Measurements from ENCODE around the gene RGPD5.
"Not testable (repeated sequence)": the region's sequence is repeated elsewhere in the genome, so short reads cannot be mapped to it uniquely, and the experiment has no call there.

The RGPD5 gene

GRCh38 chr2:109894141-109894540 lies 100.0 kb downstream of the RGPD5 start:
- not testable (repeated sequence) for DNase-seq

DNA sequence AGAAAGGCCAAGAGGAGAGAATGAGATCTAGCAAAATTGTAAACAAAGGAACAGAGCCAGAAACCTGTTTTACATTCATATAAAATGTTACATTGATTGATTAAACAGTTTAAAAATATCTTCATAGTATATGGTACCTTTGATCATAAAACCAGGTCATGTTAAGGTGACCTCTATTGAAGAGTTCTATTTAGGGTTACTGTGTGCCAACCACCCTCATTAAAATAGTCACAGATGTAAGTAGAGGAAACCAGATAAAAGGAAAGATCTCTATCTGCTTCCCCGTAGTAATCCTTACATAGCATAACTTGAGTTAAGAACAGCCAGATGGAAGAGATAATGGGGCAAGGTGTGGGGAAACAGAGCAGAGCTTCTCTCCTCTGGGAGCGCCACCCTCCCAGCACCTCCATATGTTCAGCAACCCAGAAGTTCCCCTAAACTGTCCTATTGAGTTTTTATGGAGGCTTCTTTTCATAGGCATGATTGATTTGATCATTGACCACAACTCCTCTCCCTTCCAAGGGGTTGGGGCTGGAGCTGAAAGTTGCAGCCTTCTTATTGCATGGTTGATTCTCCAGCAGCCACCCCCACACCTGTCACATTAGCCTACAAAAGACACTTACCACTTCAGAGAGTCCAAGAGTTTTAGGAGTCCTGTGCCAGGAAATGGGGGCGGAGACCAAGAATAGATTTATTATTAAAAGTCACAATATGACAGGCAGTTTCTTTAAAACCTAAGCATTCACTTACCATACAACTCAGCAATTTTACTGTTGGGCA lies 101.2 kb downstream of the RGPD5 start:
- DNase-seq, result not testable (repeated sequence)

DNA sequence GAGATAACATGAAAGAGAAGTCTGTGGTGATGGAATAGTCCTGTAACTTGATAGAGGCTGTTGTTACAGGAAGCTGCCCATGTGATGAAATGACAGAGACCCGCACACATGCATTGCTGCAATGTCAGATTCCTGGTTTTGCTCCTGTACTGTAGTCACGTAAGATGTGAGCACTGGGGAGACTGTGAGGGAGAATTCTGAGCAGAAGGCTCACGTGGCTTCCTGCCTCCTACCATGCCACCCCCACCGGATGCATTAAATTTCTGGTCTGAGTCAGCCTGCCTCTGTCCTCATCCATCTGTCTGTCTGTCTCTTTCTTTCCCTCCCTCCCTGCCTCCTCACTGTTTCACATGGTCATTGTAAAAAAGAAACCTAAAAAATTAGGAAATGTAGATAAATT lies 102.1 kb downstream of the RGPD5 start:
- DNase-seq, result not testable (repeated sequence)

- DNase-seq, result not testable (repeated sequence)
Observed at GRCh38 chr2:109897769-109898461, 103.8 kb downstream of the RGPD5 start.

GRCh38 chr2:109898462-109899336 lies 104.6 kb downstream of the RGPD5 start, which contains the start of gene LIMS3:
LIMS3 (plus strand) TSS chr2:109898688; CDS start chr2:109898729, 41 bp downstream.
- DNase-seq, result not testable (repeated sequence)

DNA sequence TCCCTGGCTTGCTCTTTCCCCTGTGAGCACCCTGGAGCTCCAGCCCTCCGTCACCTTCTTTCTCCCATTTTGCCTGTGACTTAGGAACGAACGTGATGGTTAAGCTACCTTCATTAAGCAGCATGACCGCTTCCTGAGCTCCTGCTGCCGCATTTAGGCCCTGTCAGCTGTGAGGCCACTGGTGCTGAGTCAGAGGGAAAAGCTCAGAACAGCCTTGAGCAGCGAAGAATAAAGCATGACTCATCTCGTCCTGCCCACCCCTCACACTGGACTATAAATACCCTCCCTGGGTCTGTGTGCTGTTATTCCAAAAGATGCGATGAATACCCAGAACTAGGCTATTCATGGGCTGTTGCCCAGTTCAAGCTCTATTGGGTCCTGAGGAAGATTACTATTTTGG lies 111.7 kb downstream of the RGPD5 start:
- DNase-seq, result not testable (repeated sequence)
